ENCODE measurements around the gene PAK5. TPM values are rescaled to one million over a fixed set of nuclear protein-coding genes. Genes with fewer than 3 reads are reported as not detected.

Gene PAK5
- total and polyA plus RNA-seq, 2 donors from 2014 or later, result 0.13 to 0.22 TPM

DNA sequence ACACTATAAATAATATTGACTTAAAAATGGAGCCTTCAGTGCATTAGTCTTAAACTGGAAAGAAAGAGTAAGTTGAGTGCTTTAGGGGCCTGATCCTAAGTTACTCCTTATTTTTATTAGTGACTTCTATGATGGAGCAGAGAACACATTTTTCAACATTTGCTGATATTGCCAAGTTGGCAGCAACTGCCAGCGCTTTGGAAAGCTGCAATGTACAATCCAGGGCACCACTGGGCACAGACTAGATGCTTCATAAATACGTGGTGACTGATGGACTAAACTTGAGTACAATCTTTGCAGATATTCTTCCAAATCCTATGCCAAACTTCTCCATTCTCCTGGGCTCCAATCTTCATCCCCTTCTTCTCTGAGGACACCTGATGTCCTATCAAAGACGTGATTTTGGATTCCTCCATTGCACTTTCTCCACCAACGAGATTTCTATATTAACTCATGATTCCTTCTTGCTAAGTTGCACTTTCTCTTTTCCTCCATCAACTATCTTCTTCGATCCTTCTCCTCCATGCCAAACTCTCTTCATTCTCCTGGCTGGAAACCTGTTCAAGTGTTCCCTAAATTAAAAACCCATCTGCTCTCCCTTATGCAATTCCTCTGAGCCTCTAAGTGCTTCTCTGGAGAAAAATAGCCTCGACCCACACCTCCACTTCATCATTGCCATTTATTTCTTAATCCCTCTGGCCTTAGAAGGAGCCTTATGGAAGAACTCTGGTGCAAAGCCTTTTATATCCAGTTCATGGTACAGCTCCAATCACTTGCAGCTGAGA is 28.5 kb upstream of the PAK5 start:
- Histone ChIP-seq H3K27me3 (ENCODE audit: control insufficient read depth, insufficient read depth, low read length) (no peaks in the 10 kb centered on the region), H3K9ac (ENCODE audit: low read length in 3 of 3) (no peak overlapping the region), H3K36me3 (ENCODE audit: control insufficient read depth in 2 of 3, insufficient read depth in 3 of 3, low read length in 3 of 3) (no peaks in the 10 kb centered on the region), H3K4me3 (ENCODE audit: low read length in 3 of 3) (no peak overlapping the region), H3K4me1 (ENCODE audit: control insufficient read depth in 2 of 3, insufficient read depth in 2 of 3, low read depth in 1 of 3, low read length in 3 of 3) (no peaks in the 10 kb centered on the region), H3K9me3 (ENCODE audit: control insufficient read depth in 2 of 3, insufficient read depth in 1 of 3, low read length in 3 of 3) (no peaks in the 10 kb centered on the region), H3K27ac (ENCODE audit: low read depth in 2 of 2, low read length in 2 of 2) (no peak overlapping the region)
- DNase-seq (no peak), FAIRE-seq (no peak)
- TF ChIP-seq, protein P1, sequence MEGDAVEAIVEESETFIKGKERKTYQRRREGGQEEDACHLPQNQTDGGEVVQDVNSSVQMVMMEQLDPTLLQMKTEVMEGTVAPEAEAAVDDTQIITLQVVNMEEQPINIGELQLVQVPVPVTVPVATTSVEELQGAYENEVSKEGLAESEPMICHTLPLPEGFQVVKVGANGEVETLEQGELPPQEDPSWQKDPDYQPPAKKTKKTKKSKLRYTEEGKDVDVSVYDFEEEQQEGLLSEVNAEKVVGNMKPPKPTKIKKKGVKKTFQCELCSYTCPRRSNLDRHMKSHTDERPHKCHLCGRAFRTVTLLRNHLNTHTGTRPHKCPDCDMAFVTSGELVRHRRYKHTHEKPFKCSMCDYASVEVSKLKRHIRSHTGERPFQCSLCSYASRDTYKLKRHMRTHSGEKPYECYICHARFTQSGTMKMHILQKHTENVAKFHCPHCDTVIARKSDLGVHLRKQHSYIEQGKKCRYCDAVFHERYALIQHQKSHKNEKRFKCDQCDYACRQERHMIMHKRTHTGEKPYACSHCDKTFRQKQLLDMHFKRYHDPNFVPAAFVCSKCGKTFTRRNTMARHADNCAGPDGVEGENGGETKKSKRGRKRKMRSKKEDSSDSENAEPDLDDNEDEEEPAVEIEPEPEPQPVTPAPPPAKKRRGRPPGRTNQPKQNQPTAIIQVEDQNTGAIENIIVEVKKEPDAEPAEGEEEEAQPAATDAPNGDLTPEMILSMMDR (IDR thresholded peaks at IDR 0.05; ENCODE audit: borderline replicate concordance, extremely low read depth, insufficient read depth), result no peak
- intact Hi-C loops (cut with DNase I), result no loop called here

DNA sequence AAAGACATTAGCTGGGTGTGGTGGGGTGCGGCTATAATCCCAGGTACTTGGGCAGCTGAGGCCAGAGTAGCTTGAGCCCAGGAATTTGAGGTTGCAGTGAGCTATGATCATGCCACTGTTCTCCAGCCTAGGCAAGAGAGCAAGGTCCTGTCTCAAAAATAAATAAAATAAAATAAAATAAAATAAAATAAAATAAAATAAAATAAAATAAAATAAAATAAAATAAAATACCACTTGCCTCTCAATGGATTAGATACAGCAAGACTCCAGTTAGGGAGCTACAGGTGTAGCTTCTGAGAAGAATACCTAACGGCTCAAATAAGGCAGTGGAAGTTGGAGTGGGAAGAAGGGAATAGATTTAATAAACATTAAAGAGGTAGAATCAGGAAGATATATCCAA is 13.7 kb upstream of the PAK5 start:
- Histone ChIP-seq H3K36me3 (ENCODE audit: control insufficient read depth in 2 of 3, insufficient read depth in 3 of 3, low read length in 3 of 3) (no peaks in the 10 kb centered on the region), H3K27ac (ENCODE audit: low read depth in 2 of 2, low read length in 2 of 2) (no peak overlapping the region), H3K9ac (ENCODE audit: low read length in 3 of 3) (no peak overlapping the region), H3K4me3 (ENCODE audit: low read length in 3 of 3) (no peak overlapping the region), H3K4me1 (ENCODE audit: control insufficient read depth in 2 of 3, insufficient read depth in 2 of 3, low read depth in 1 of 3, low read length in 3 of 3) (no peaks in the 10 kb centered on the region), H3K9me3 (ENCODE audit: control insufficient read depth in 2 of 3, insufficient read depth in 1 of 3, low read length in 3 of 3) (no peaks in the 10 kb centered on the region), H3K27me3 (ENCODE audit: control insufficient read depth, insufficient read depth, low read length) (no peaks in the 10 kb centered on the region)
- TF ChIP-seq, protein P1 (IDR thresholded peaks at IDR 0.05; ENCODE audit: borderline replicate concordance, extremely low read depth, insufficient read depth), result no peak
- FAIRE-seq, result no peak
- DNase-seq, result no peak
- intact Hi-C loops (cut with DNase I), result no loop called here

DNA sequence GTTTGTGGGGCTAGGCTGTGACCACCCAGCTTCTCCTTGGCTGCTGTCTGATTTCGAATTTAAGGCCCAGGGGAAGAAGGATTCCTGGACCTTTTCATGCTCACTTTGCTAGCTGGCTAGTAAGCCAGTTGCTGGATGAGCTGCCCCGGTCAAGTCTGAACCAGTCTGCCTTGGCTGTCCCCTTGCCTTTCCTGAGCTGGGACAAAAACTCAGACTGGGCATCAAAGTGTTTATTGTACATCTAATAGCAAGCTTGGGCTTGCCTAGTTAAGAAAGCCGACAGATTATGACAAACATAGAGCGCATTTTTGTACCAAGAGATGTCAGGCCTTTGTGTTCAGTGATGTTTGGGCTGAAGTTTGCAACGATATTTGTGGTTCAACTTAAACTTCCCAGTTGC is 750 bp upstream of the PAK5 start:
- H3K9ac ChIP-seq (ENCODE audit: low read length in 3 of 3), result no peak overlapping the region
- FAIRE-seq, result no peak
- intact Hi-C loops (cut with DNase I), result no loop called here
- no peak overlapping the region for H3K27ac ChIP-seq (ENCODE audit: low read depth in 2 of 2, low read length in 2 of 2)
- H3K9me3 ChIP-seq (ENCODE audit: control insufficient read depth in 2 of 3, insufficient read depth in 1 of 3, low read length in 3 of 3), result no peaks in the 10 kb centered on the region
- TF ChIP-seq, protein P1 (IDR thresholded peaks at IDR 0.05; ENCODE audit: borderline replicate concordance, extremely low read depth, insufficient read depth), result no peak
- DNase-seq, result no peak
- peak overlapping the region in 1 of 3 donors; percentile 54 for H3K4me3 ChIP-seq (ENCODE audit: low read length in 3 of 3)
- H3K4me1 ChIP-seq (ENCODE audit: control insufficient read depth in 2 of 3, insufficient read depth in 2 of 3, low read depth in 1 of 3, low read length in 3 of 3), result peaks cover 0 to 4% (median 0%) of the 10 kb centered on the region in 3 donors
- H3K36me3 ChIP-seq (ENCODE audit: control insufficient read depth in 2 of 3, insufficient read depth in 3 of 3, low read length in 3 of 3), result no peaks in the 10 kb centered on the region
- H3K27me3 ChIP-seq (ENCODE audit: control insufficient read depth, insufficient read depth, low read length), result peaks cover 2% of the 10 kb centered on the region

All from kidney (tissue), 14 donors.